H9 (cell line): ENCODE measurements around the gene FEM1B. TPM values are rescaled to one million over a fixed set of nuclear protein-coding genes. Genes with fewer than 3 reads are reported as not detected.

Experiments used
- DNase-seq: peaks from one replicate; pipeline ENCODE4 v3.0.0-alpha.2; 2017
- H2AFZ ChIP-seq: one replicate; pipeline ENCODE4 v1.6.1; 2013; ENCODE audit warnings: mild to moderate bottlenecking, low read length, control low read depth, moderate library complexity
- H2AK5ac ChIP-seq: 2 replicates; pipeline ENCODE4 v1.6.1; 2013; ENCODE audit warnings: low read length, control low read depth, mixed read lengths; ENCODE audit not compliant: insufficient read length
- H2BK120ac ChIP-seq: one replicate; pipeline ENCODE4 v1.6.1; 2013; ENCODE audit warnings: low read depth, mild to moderate bottlenecking, low read length, control low read depth, inconsistent platforms; ENCODE audit not compliant: poor library complexity, severe bottlenecking
- H2BK12ac ChIP-seq: 2 replicates; pipeline ENCODE4 v1.6.1; 2013; ENCODE audit warnings: low read length, control low read depth, mixed read lengths, low read depth; ENCODE audit not compliant: insufficient read length
- H2BK15ac ChIP-seq: 2 replicates; pipeline ENCODE4 v1.6.1; 2013; ENCODE audit warnings: low read depth, low read length, control low read depth
- H2BK20ac ChIP-seq: one replicate; pipeline ENCODE4 v1.6.1; 2013; ENCODE audit warnings: low read depth, mild to moderate bottlenecking, low read length, control low read depth, inconsistent platforms; ENCODE audit not compliant: poor library complexity, severe bottlenecking
- H2BK5ac ChIP-seq: 2 replicates; pipeline ENCODE4 v1.6.1; 2013; ENCODE audit warnings: low read length, control low read depth, mixed read lengths; ENCODE audit not compliant: insufficient read length
- H3K14ac ChIP-seq: 2 replicates; pipeline ENCODE4 v1.6.1; 2013; ENCODE audit warnings: low read length, control low read depth; ENCODE audit not compliant: insufficient read depth
- H3K18ac ChIP-seq: 2 replicates; pipeline ENCODE4 v1.6.1; 2013; ENCODE audit warnings: low read depth, mild to moderate bottlenecking, mixed read lengths, low read length, control low read depth; ENCODE audit not compliant: insufficient read length
- H3K23ac ChIP-seq: 2 replicates; pipeline ENCODE4 v1.6.1; 2013; ENCODE audit warnings: low read length, control low read depth, mixed read lengths, low read depth; ENCODE audit not compliant: insufficient read length
- H3K23me2 ChIP-seq: 2 replicates; pipeline ENCODE4 v1.6.1; 2013; ENCODE audit warnings: low read depth, mild to moderate bottlenecking, mixed read lengths, low read length, control low read depth; ENCODE audit not compliant: insufficient read length, poor library complexity, severe bottlenecking
- H3K27ac ChIP-seq: 2 replicates; pipeline ENCODE4 v1.5.1; 2013; ENCODE audit warnings: low read length, control low read depth, mixed read lengths, low read depth; ENCODE audit not compliant: insufficient read length
- H3K27me3 ChIP-seq: 2 replicates; pipeline ENCODE4 v1.6.1; 2013; ENCODE audit warnings: low read length, control low read depth, inconsistent platforms; ENCODE audit not compliant: insufficient read depth
- H3K4ac ChIP-seq: 2 replicates; pipeline ENCODE4 v1.6.1; 2013; ENCODE audit warnings: low read depth, mild to moderate bottlenecking, control low read depth, inconsistent platforms, low read length, moderate library complexity
- H3K4me1 ChIP-seq: 2 replicates; pipeline ENCODE4 v1.6.1; 2013; ENCODE audit warnings: low read length, control low read depth, inconsistent platforms; ENCODE audit not compliant: insufficient read depth
- H3K4me2 ChIP-seq: 2 replicates; pipeline ENCODE4 v1.6.1; 2013; ENCODE audit warnings: low read length, control low read depth, mixed read lengths; ENCODE audit not compliant: insufficient read length, insufficient read depth
- H3K56ac ChIP-seq: 2 replicates; pipeline ENCODE4 v1.6.1; 2013; ENCODE audit warnings: low read depth, mild to moderate bottlenecking, mixed read lengths, low read length, control low read depth; ENCODE audit not compliant: insufficient read length
- H3K79me1 ChIP-seq: 2 replicates; pipeline ENCODE4 v1.6.1; 2013; ENCODE audit warnings: low read depth, mild to moderate bottlenecking, moderate library complexity, low read length, control low read depth, inconsistent platforms; ENCODE audit not compliant: insufficient read depth, poor library complexity, severe bottlenecking
- H3K79me2 ChIP-seq: 2 replicates; pipeline ENCODE4 v1.6.1; 2013; ENCODE audit warnings: low read length, control low read depth, inconsistent platforms; ENCODE audit not compliant: insufficient read depth
- H3K9ac ChIP-seq: 2 replicates; pipeline ENCODE4 v1.6.1; 2013; ENCODE audit warnings: low read length, control low read depth, mixed read lengths; ENCODE audit not compliant: insufficient read length; ENCODE audit errors: extremely low read depth
- H3K9me3 ChIP-seq: one replicate; pipeline ENCODE4 v1.6.1; 2013; ENCODE audit warnings: low read depth, low read length, inconsistent platforms; ENCODE audit not compliant: control insufficient read depth
- H3T11ph ChIP-seq: one replicate; pipeline ENCODE4 v1.6.1; 2013; ENCODE audit warnings: mild to moderate bottlenecking, low read length, control low read depth, inconsistent platforms
- H4K20me1 ChIP-seq: one replicate; pipeline ENCODE4 v1.6.1; 2013; ENCODE audit not compliant: control insufficient read depth, insufficient read length, insufficient read depth
- H4K5ac ChIP-seq: 2 replicates; pipeline ENCODE4 v1.6.1; 2013; ENCODE audit warnings: low read depth, mild to moderate bottlenecking, mixed read lengths, low read length, control low read depth; ENCODE audit not compliant: insufficient read length
- H4K8ac ChIP-seq: replicated peaks from 2 replicates; pipeline ENCODE4 v1.6.1; 2013; ENCODE audit warnings: low read length, control low read depth, mixed read lengths, low read depth; ENCODE audit not compliant: insufficient read length
- H4K91ac ChIP-seq: 2 replicates; pipeline ENCODE4 v1.6.1; 2013; ENCODE audit warnings: low read depth, mild to moderate bottlenecking, moderate library complexity, mixed read lengths, low read length, control low read depth; ENCODE audit not compliant: insufficient read length
- H3K27ac Mint-ChIP-seq, 3 experiments: 2 replicates in 2 of 3; 3 replicates in 1 of 3; pipeline ENCODE4 v1.8.0; 2020 to 2021; ENCODE audit warnings: mixed read lengths in 3 of 3, mild to moderate bottlenecking in 1 of 3, moderate library complexity in 1 of 3
- H3K27me3 Mint-ChIP-seq: 2 replicates; pipeline ENCODE4 v1.8.0; 2021; ENCODE audit warnings: low read depth, mild to moderate bottlenecking, moderate library complexity, mixed read lengths
- H3K36me3 Mint-ChIP-seq, 3 experiments: 2 replicates in 2 of 3; 3 replicates in 1 of 3; pipeline ENCODE4 v1.8.0; 2020 to 2021; ENCODE audit warnings: low read depth in 3 of 3, mixed read lengths in 3 of 3; ENCODE audit not compliant: insufficient read depth in 1 of 3
- H3K4me1 Mint-ChIP-seq, 2 experiments: 2 replicates each; pipeline ENCODE4 v1.8.0; 2020; ENCODE audit warnings: mixed read lengths in 2 of 2
- H3K4me3 Mint-ChIP-seq, 2 experiments: 2 replicates in 1 of 2; 3 replicates in 1 of 2; pipeline ENCODE4 v1.8.0; 2020 to 2021; ENCODE audit warnings: mild to moderate bottlenecking in 2 of 2, mixed read lengths in 2 of 2, moderate library complexity in 1 of 2
- H3K9me3 Mint-ChIP-seq, 2 experiments: 2 replicates in 1 of 2; 3 replicates in 1 of 2; pipeline ENCODE4 v1.8.0; 2020; ENCODE audit warnings: mild to moderate bottlenecking in 2 of 2, mixed read lengths in 2 of 2, moderate library complexity in 1 of 2
- CTCF ChIP-seq: fragments of 200-600 bp; sonication (generic); conservative IDR thresholded peaks from 3 replicates; pipeline ENCODE4 v1.8.0; 2021; ENCODE audit warnings: antibody characterized with exemption, mild to moderate bottlenecking
- WGBS: extraction: QIAGEN DNeasy Blood & Tissue Kit; methylation state at CpG from one replicate; pipeline ENCODE4 v1.1.7; 2013; ENCODE audit warnings: missing lambda C conversion rate, low lambda C conversion rate, mixed read lengths; ENCODE audit not compliant: insufficient read length; ENCODE audit errors: extremely low coverage; 5-methylcytosine and 5-hydroxymethylcytosine counted together
- total RNA-seq: library from RNA; stranded (reverse); gene quantifications from 2 replicates; pipeline ENCODE4 v1.2.1, GENCODE V29; 2021

The FEM1B gene
- total RNA-seq, 1 experiment from 2014 or later, result 77.9 TPM

- no CpG with 5 or more reads among the region's 4 CpGs for WGBS
- no peak overlapping the region for H2AFZ ChIP-seq
- H4K5ac ChIP-seq, result no peak overlapping the region
These were observed 18.9 kb upstream of the FEM1B start for GRCh38 chr15:68258692-68259091.

More at GRCh38 chr15:68258692-68259091, 18.9 kb upstream of the FEM1B start:
- H4K91ac ChIP-seq, result no peak overlapping the region
- H3K23ac ChIP-seq, result no peak overlapping the region
- no peak overlapping the region for H2AK5ac ChIP-seq
- Mint-ChIP-seq H3K4me3 (no peak overlapping the region), H3K36me3 (peaks cover 0 to 2% (median 0%) of the 10 kb centered on the region in 3 experiments; a peak in 3 of 7 replicates), H3K9me3 (peaks cover 0 to 3% of the 10 kb centered on the region in 2 experiments; a peak in 1 of 5 replicates), H3K27me3 (no peaks in the 10 kb centered on the region; the same call in 1 of the 2 replicates), H3K27ac (peak overlapping the region in 2 of 3 experiments; percentile 13 to 57; a peak in 3 of 7 replicates), H3K4me1 (peaks cover 23 to 33% of the 10 kb centered on the region in 2 experiments)
- no peaks in the 10 kb centered on the region for H3K79me2 ChIP-seq
- H3K4me2 ChIP-seq, result no peak overlapping the region
- no peak overlapping the region for H3K14ac ChIP-seq
- no peak overlapping the region for H2BK120ac ChIP-seq
- no peak overlapping the region for H3K27ac ChIP-seq
- no peak overlapping the region for H2BK20ac ChIP-seq
- no peak for DNase-seq
- no peak overlapping the region for H3T11ph ChIP-seq
- H3K9me3 ChIP-seq, result no peaks in the 10 kb centered on the region
- no peak overlapping the region for H3K9ac ChIP-seq
- no peaks in the 10 kb centered on the region for H3K23me2 ChIP-seq
- H2BK5ac ChIP-seq, result no peak overlapping the region
- H3K4ac ChIP-seq, result no peak overlapping the region
- no peaks in the 10 kb centered on the region for H3K27me3 ChIP-seq
- H3K79me1 ChIP-seq, result no peaks in the 10 kb centered on the region
- no peak overlapping the region for H4K8ac ChIP-seq
- H3K4me1 ChIP-seq, result peaks cover 5% of the 10 kb centered on the region; the same call in 1 of the 2 replicates
- no peak for TF ChIP-seq CTCF
- H4K20me1 ChIP-seq, result no peaks in the 10 kb centered on the region
- H3K18ac ChIP-seq, result no peak overlapping the region
- no peak overlapping the region for H2BK12ac ChIP-seq
- H2BK15ac ChIP-seq, result no peak overlapping the region
- H3K56ac ChIP-seq, result no peak overlapping the region
